Measurements from ENCODE around the gene CTSW. TPM values are rescaled to one million over a fixed set of nuclear protein-coding genes. Genes with fewer than 3 reads are reported as not detected.

CTSW gene
- total RNA-seq, 4 donors from 2014 or later, result 0.76 to 5.0 (median 1.4) TPM; not detected in 1

GRCh38 chr11:65864706-65865471 lies 14.7 kb upstream of the CTSW start:
- WGBS, result 84% methylated on average over 12 of the region's 18 CpGs
- TF ChIP-seq POLR2A (IDR thresholded peaks at IDR 0.05) (no peak), CTCF (IDR thresholded peaks at IDR 0.05) (no peak), EP300 (IDR thresholded peaks at IDR 0.05) (no peak), POLR2AphosphoS5 (IDR thresholded peaks at IDR 0.05) (no peak)
- Histone ChIP-seq H3K4me3 (no peak overlapping the region), H3K9me3 (no peaks in the 10 kb centered on the region), H3K27ac (no peak overlapping the region), H3K4me1 (peaks cover 27% of the 10 kb centered on the region), H3K27me3 (no peaks in the 10 kb centered on the region), H3K36me3 (peaks cover 58% of the 10 kb centered on the region)
- no peak for DNase-seq (ENCODE audit: low spot score in 2 of 2)

DNA sequence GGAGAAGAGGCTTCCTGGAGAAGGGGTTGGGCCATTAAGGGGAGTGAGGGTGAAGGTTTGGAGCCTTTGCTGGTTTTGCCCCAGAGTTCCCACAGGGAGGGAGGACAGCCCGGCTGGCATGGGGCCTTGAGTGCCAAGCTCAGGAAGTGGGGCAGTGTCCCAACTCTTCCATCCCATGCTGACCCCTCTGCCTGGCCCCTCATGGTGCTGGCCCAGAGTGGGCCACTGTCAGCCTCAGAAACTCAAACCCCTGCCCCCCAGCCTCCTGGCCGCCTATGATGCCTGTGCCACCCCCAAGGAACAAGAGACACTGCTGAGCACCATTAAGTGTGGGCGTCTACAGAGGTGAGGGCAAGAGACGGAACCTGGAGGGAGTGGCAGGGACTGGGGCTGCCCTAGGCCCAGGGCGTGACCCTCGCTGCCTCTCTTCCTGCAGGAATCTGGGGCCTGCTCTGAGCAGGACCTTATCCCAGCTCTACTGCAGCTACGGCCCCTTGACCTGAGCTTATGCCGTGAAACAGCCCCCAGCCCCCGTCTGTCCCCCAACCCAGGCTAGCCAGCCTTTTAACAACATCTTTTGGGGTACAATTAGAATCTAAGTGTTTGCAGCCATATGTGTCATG lies 14.0 kb upstream of the CTSW start:
- Histone ChIP-seq H3K27me3 (no peaks in the 10 kb centered on the region), H3K9me3 (no peaks in the 10 kb centered on the region), H3K27ac (no peak overlapping the region), H3K4me3 (no peak overlapping the region), H3K36me3 (peaks cover 58% of the 10 kb centered on the region), H3K4me1 (peaks cover 31% of the 10 kb centered on the region)
- DNase-seq (ENCODE audit: low spot score in 2 of 2), result no peak
- 82% methylated on average over 3 of the region's 9 CpGs for WGBS
- TF ChIP-seq EP300 (IDR thresholded peaks at IDR 0.05) (no peak), POLR2A (IDR thresholded peaks at IDR 0.05) (no peak), POLR2AphosphoS5 (IDR thresholded peaks at IDR 0.05) (no peak), CTCF (IDR thresholded peaks at IDR 0.05) (no peak)

DNA sequence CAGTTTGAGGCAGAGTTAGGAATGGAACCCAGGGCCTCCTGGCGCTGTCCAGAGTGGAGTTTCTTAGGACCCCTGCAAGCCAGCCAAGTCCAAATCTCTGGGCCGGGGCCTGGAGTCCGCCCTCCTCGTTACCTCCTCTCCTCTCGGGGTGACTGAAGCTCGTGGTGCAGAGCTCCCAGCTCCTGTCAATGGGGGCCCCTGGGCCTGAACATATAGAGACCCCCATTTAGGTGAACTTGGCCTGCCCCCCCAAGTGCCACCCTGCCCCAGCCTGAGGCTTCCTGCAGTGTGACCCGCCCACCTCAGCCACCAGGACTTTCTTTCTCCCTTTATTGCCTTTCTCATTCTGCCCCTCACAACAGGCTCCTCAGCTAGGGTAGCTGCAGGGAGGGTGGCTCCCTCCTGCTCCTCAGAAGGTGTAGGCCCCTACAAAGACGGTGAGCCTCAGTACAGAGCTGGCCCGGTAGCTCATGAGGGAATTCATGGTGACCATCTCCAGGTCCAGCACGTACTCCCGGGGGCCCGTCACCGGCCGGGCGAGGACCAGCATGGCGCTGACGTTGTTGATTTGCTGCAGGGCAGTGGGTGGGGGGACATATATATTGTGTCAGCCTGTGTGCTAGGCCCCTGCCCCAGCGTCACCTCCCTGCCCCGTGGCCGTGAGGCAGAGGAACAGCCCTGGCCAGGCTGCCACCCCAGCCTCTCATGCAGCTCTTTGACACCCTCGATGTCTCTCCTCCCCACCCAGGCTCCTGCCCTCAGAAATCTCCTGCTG lies 12.9 kb upstream of the CTSW start:
- H3K27ac ChIP-seq, result no peak overlapping the region
- peaks cover 30% of the 10 kb centered on the region for H3K4me1 ChIP-seq
- DNase-seq (ENCODE audit: low spot score in 2 of 2), result no peak
- H3K27me3 ChIP-seq, result no peaks in the 10 kb centered on the region
- no peaks in the 10 kb centered on the region for H3K9me3 ChIP-seq
- no peak overlapping the region for H3K4me3 ChIP-seq
- peaks cover 58% of the 10 kb centered on the region for H3K36me3 ChIP-seq
- TF ChIP-seq EP300 (IDR thresholded peaks at IDR 0.05), result no peak
- no peak for TF ChIP-seq CTCF (IDR thresholded peaks at IDR 0.05)
- no peak for TF ChIP-seq POLR2AphosphoS5 (IDR thresholded peaks at IDR 0.05)
- no peak for TF ChIP-seq POLR2A (IDR thresholded peaks at IDR 0.05)
- WGBS, result 83% methylated on average over 10 of the region's 21 CpGs

DNA sequence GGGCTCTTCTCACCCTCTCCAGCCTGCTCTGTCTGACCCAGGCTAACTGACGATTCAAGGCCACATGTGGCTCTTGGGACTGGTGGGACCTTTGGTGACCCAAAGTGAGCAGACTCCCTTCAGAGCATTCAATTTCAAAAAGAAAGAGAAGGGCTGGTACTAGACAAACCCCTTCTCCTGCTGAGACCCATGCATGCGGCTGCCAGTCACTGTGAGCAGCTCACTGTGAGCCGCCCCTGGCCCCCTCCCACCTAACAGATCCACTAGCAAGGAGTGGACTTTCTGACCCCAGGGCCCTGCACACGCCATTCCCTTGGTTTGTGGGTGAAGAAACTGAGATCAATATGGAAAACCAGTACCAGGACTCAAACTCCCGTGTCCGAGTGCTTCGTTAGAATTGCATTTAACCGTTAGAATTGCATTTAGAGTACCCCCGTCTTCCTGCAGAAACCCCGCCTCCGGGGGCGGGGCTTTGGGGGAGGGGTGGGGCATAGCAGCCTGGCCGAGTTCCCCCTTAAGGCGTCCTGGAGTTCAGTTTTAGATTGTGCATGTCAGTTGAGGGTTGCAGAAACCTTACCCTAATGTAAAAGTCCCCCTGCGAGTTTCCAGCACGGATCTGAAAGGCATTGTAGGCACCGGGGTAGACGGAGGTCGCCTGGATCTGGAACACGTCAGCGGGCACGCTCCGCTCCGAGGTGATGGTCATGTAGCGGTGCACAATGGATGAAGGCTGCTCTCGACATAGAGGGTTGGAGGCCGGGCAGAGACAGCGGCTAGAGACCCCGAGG lies 12.2 kb upstream of the CTSW start:
- TF ChIP-seq POLR2AphosphoS5 (IDR thresholded peaks at IDR 0.05), result no peak
- TF ChIP-seq CTCF (IDR thresholded peaks at IDR 0.05), result no peak
- no peak for TF ChIP-seq EP300 (IDR thresholded peaks at IDR 0.05)
- TF ChIP-seq POLR2A (IDR thresholded peaks at IDR 0.05), result no peak
- no peaks in the 10 kb centered on the region for H3K27me3 ChIP-seq
- H3K9me3 ChIP-seq, result no peaks in the 10 kb centered on the region
- no peak for DNase-seq (ENCODE audit: low spot score in 2 of 2)
- peaks cover 30% of the 10 kb centered on the region for H3K4me1 ChIP-seq
- peaks cover 52% of the 10 kb centered on the region for H3K36me3 ChIP-seq
- H3K4me3 ChIP-seq, result no peak overlapping the region
- WGBS, result 66% methylated on average over 25 of the region's 29 CpGs
- H3K27ac ChIP-seq, result no peak overlapping the region

Data from suprapubic skin (tissue), 4 donors.